ENCODE measurements around the gene WIPF2.

WIPF2 gene

DNA sequence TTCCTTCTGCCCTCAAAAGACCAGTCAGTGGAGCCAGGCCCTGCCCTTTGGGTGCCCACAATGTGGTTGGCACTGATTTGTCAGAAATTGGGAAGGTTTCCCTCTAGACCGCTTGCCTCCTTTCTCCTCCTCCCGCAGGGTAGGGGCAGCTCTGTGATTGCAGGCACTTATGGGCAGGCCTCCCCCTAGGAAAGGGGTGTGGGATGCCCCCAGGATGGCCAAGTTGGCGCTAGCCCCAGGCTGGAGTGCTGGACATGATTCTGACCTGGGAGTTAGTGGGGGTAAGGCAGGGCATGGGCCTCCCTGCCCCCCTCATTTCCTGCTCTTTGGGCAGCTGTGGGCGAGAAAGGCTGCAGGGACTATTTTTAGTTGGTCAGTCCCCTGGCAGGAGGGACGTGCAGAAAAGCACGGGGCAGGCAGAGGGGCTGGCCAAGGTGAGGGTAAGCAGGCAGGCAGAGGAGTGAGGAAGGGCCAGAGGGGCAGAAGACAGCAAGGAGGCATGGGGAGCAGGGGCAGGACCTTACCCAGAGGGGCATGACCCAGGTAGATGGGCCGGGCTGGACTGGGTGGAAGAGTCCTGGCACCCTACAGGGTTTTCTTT is 93.1 kb downstream of the WIPF2 start (continued):
- TF ChIP-seq, protein P1, sequence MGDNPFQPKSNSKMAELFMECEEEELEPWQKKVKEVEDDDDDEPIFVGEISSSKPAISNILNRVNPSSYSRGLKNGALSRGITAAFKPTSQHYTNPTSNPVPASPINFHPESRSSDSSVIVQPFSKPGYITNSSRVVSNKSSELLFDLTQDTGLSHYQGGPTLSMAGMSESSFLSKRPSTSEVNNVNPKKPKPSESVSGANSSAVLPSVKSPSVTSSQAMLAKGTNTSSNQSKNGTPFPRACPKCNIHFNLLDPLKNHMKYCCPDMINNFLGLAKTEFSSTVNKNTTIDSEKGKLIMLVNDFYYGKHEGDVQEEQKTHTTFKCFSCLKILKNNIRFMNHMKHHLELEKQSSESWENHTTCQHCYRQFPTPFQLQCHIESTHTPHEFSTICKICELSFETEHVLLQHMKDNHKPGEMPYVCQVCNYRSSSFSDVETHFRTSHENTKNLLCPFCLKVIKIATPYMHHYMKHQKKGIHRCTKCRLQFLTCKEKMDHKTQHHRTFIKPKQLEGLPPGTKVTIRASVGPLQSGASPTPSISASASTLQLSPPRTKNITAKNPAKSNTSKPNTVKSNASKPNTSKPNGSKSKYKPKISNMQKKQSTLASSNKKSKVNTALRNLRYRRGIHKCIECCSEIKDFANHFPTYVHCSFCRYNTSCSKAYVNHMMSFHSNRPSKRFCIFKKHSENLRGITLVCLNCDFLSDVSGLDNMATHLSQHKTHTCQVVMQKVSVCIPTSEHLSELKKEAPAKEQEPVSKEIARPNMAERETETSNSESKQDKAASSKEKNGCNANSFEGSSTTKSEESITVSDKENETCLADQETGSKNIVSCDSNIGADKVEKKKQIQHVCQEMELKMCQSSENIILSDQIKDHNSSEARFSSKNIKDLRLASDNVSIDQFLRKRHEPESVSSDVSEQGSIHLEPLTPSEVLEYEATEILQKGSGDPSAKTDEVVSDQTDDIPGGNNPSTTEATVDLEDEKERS (tag by site-specific recombination; IDR thresholded peaks at IDR 0.05), result no peak
- TF ChIP-seq, protein P2, sequence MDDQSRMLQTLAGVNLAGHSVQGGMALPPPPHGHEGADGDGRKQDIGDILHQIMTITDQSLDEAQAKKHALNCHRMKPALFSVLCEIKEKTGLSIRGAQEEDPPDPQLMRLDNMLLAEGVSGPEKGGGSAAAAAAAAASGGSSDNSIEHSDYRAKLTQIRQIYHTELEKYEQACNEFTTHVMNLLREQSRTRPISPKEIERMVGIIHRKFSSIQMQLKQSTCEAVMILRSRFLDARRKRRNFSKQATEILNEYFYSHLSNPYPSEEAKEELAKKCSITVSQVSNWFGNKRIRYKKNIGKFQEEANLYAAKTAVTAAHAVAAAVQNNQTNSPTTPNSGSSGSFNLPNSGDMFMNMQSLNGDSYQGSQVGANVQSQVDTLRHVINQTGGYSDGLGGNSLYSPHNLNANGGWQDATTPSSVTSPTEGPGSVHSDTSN (CRISPR knock-in tag; IDR thresholded peaks at IDR 0.05), result no peak
- TF ChIP-seq ZNF624 (tag by site-specific recombination; IDR thresholded peaks at IDR 0.05) (no peak), ZNF214 (tag by site-specific recombination; IDR thresholded peaks at IDR 0.05; ENCODE audit: borderline replicate concordance) (no peak), ZNF677 (tag by site-specific recombination; IDR thresholded peaks at IDR 0.05) (no peak), ZBTB21 (tag by site-specific recombination; IDR thresholded peaks at IDR 0.05) (no peak), ZNF768 (tag by site-specific recombination; IDR thresholded peaks at IDR 0.05) (no peak), SETDB1 (IDR thresholded peaks at IDR 0.05; ENCODE audit: insufficient read length, low read length) (no peak), YY2 (tag by site-specific recombination; IDR thresholded peaks at IDR 0.05) (no peak)
- TF ChIP-seq, protein P3, sequence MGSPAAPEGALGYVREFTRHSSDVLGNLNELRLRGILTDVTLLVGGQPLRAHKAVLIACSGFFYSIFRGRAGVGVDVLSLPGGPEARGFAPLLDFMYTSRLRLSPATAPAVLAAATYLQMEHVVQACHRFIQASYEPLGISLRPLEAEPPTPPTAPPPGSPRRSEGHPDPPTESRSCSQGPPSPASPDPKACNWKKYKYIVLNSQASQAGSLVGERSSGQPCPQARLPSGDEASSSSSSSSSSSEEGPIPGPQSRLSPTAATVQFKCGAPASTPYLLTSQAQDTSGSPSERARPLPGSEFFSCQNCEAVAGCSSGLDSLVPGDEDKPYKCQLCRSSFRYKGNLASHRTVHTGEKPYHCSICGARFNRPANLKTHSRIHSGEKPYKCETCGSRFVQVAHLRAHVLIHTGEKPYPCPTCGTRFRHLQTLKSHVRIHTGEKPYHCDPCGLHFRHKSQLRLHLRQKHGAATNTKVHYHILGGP (tag by site-specific recombination; IDR thresholded peaks at IDR 0.05), result no peak
- TF ChIP-seq, protein P4, sequence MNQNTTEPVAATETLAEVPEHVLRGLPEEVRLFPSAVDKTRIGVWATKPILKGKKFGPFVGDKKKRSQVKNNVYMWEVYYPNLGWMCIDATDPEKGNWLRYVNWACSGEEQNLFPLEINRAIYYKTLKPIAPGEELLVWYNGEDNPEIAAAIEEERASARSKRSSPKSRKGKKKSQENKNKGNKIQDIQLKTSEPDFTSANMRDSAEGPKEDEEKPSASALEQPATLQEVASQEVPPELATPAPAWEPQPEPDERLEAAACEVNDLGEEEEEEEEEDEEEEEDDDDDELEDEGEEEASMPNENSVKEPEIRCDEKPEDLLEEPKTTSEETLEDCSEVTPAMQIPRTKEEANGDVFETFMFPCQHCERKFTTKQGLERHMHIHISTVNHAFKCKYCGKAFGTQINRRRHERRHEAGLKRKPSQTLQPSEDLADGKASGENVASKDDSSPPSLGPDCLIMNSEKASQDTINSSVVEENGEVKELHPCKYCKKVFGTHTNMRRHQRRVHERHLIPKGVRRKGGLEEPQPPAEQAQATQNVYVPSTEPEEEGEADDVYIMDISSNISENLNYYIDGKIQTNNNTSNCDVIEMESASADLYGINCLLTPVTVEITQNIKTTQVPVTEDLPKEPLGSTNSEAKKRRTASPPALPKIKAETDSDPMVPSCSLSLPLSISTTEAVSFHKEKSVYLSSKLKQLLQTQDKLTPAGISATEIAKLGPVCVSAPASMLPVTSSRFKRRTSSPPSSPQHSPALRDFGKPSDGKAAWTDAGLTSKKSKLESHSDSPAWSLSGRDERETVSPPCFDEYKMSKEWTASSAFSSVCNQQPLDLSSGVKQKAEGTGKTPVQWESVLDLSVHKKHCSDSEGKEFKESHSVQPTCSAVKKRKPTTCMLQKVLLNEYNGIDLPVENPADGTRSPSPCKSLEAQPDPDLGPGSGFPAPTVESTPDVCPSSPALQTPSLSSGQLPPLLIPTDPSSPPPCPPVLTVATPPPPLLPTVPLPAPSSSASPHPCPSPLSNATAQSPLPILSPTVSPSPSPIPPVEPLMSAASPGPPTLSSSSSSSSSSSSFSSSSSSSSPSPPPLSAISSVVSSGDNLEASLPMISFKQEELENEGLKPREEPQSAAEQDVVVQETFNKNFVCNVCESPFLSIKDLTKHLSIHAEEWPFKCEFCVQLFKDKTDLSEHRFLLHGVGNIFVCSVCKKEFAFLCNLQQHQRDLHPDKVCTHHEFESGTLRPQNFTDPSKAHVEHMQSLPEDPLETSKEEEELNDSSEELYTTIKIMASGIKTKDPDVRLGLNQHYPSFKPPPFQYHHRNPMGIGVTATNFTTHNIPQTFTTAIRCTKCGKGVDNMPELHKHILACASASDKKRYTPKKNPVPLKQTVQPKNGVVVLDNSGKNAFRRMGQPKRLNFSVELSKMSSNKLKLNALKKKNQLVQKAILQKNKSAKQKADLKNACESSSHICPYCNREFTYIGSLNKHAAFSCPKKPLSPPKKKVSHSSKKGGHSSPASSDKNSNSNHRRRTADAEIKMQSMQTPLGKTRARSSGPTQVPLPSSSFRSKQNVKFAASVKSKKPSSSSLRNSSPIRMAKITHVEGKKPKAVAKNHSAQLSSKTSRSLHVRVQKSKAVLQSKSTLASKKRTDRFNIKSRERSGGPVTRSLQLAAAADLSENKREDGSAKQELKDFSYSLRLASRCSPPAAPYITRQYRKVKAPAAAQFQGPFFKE (tag by site-specific recombination; IDR thresholded peaks at IDR 0.05; ENCODE audit: borderline replicate concordance), result no peak

DNA sequence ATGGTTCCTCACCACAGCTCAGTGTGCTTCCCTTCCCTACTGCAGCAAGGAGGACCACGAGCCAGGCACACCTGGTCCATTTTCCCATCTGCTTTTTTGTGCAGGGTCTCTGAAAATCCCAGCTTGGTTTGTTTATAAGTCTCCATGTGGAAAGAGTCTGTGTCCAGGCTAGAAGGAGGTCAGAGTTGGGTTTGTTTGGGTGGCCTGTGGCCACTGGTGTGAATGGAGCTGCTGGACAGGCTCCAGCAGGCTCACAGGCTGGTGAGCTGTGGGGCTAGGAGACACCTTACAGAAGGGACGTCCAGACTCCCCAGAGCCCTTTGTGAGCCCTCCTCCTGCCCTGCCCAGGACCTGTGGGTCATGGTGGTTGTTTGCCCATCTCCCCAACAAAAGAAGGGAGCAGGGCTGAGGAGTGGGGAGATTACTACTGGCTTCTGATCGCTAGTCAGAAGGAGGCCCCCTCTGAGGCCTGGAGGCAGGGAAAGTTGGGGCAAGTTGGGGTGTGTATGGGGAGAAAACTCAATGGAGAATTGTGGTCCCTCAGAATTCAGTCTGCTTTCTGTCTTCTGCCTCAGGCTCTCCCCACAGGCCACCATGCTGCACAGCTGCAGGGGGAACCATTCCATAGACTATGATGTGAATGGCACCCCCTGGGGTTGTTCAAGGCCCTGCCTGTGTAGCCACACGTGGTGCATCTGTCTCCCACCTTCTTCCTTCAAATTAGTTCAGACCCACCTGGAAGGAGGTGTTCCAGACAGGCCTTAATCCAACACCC is 94.0 kb downstream of the WIPF2 start:
- POLR2A ChIA-PET, result interaction anchor here (1.3 kb wide), 1 partner anchor 8 kb away, joined by 10 read pairs; no protein-coding TSS in a partner anchor
- Histone ChIP-seq H3K4me3 (ENCODE audit: low read depth, low read length) (no peak overlapping the region), H3K27ac (ENCODE audit: extremely low read depth, low read depth, low read length) (no peak overlapping the region), H3K36me3 (ENCODE audit: control insufficient read depth in 2 of 2, insufficient read depth in 1 of 2, low read length in 2 of 2) (no peaks in the 10 kb centered on the region), H3K9me3 (ENCODE audit: control insufficient read depth, insufficient read depth, low read depth, low read length) (no peaks in the 10 kb centered on the region), H3K4me1 (ENCODE audit: control insufficient read depth, insufficient read depth, low read length) (peaks cover 22% of the 10 kb centered on the region)
- CTCF ChIA-PET, result interaction anchor here (0.5 to 16.6 kb wide), 3 partner anchors 10 to 387 kb away, joined by 3 to 453 read pairs (median 30); partner anchors contain the start of gene GJD3
- TF ChIP-seq PRDM1 (tag by site-specific recombination; IDR thresholded peaks at IDR 0.05), result 0 out of 2 replicates have a peak, but pooled peaks have one; percentile 5
- TF ChIP-seq, protein P5, sequence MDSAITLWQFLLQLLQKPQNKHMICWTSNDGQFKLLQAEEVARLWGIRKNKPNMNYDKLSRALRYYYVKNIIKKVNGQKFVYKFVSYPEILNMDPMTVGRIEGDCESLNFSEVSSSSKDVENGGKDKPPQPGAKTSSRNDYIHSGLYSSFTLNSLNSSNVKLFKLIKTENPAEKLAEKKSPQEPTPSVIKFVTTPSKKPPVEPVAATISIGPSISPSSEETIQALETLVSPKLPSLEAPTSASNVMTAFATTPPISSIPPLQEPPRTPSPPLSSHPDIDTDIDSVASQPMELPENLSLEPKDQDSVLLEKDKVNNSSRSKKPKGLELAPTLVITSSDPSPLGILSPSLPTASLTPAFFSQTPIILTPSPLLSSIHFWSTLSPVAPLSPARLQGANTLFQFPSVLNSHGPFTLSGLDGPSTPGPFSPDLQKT (IDR thresholded peaks at IDR 0.05; ENCODE audit: borderline replicate concordance, low read depth, low read length), result no peak
- TF ChIP-seq, protein P6, sequence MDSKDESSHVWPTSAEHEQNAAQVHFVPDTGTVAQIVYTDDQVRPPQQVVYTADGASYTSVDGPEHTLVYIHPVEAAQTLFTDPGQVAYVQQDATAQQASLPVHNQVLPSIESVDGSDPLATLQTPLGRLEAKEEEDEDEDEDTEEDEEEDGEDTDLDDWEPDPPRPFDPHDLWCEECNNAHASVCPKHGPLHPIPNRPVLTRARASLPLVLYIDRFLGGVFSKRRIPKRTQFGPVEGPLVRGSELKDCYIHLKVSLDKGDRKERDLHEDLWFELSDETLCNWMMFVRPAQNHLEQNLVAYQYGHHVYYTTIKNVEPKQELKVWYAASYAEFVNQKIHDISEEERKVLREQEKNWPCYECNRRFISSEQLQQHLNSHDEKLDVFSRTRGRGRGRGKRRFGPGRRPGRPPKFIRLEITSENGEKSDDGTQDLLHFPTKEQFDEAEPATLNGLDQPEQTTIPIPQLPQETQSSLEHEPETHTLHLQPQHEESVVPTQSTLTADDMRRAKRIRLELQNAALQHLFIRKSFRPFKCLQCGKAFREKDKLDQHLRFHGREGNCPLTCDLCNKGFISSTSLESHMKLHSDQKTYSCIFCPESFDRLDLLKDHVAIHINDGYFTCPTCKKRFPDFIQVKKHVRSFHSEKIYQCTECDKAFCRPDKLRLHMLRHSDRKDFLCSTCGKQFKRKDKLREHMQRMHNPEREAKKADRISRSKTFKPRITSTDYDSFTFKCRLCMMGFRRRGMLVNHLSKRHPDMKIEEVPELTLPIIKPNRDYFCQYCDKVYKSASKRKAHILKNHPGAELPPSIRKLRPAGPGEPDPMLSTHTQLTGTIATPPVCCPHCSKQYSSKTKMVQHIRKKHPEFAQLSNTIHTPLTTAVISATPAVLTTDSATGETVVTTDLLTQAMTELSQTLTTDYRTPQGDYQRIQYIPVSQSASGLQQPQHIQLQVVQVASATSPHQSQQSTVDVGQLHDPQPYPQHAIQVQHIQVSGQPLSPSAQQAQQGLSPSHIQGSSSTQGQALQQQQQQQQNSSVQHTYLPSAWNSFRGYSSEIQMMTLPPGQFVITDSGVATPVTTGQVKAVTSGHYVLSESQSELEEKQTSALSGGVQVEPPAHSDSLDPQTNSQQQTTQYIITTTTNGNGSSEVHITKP (tag by site-specific recombination; IDR thresholded peaks at IDR 0.05), result peak; percentile 39; the same call in 1 of the 2 replicates
- TF ChIP-seq ZIC2 (tag by site-specific recombination; IDR thresholded peaks at IDR 0.05), result peak; percentile 88
- no peak; the same call in 1 of the 2 replicates for TF ChIP-seq SP2 (tag by site-specific recombination; IDR thresholded peaks at IDR 0.05)
